Glomerular visceral epithelial cell (primary cell): ENCODE results near the gene MYOM1.
A peak's percentile ranks its signal among the peaks of the same experiment; 100 is the strongest.

ENCODE experiments used
- DNase-seq: peaks from one replicate; pipeline ENCODE4 v3.0.0-alpha.2; 2016; ENCODE audit errors: extremely low spot score

The MYOM1 gene

GRCh38 chr18:3186678-3187658 is 32.8 kb downstream of the MYOM1 start:
- DNase-seq: no peak

DNA sequence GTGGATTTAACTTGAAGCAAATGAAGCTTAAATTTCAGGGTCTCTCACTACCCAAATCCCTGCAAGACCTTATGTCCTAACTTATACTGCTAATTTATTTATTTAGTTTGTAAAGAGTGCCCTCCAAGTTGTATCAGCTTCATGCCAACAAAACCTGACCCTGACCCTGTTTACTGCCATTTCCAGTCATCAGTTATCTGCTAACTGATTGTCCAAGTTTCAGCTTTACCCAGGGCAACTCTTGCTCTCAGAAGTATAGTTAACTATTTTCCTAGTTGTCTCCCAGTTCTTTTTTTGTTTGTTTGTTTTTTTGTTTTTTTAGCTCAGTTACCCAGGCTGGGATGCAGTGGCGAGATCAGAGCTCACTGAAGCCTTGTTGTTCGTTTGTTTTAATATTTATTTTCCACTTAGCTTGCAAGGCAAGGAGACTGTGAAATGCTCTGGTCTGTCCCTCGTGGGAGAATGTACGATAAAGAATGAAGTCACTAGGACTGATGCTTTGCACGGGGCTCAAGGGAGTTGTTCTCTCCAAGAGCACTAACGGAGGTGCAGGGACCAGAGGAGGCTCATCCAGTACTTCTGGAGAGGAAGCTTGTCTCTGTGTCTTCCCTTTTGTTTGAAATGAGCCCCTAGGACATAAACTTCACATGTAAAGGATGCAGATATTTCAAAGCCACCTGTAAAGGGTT is 35.3 kb downstream of the MYOM1 start:
- no peak for DNase-seq

- DNase-seq: no peak
Observed at GRCh38 chr18:3183103-3183717, 36.6 kb downstream of the MYOM1 start.

- no peak for DNase-seq
Observed at GRCh38 chr18:3180325-3180724, 39.4 kb downstream of the MYOM1 start.

GRCh38 chr18:3179430-3180089 is 40.2 kb downstream of the MYOM1 start:
- no peak for DNase-seq

DNA sequence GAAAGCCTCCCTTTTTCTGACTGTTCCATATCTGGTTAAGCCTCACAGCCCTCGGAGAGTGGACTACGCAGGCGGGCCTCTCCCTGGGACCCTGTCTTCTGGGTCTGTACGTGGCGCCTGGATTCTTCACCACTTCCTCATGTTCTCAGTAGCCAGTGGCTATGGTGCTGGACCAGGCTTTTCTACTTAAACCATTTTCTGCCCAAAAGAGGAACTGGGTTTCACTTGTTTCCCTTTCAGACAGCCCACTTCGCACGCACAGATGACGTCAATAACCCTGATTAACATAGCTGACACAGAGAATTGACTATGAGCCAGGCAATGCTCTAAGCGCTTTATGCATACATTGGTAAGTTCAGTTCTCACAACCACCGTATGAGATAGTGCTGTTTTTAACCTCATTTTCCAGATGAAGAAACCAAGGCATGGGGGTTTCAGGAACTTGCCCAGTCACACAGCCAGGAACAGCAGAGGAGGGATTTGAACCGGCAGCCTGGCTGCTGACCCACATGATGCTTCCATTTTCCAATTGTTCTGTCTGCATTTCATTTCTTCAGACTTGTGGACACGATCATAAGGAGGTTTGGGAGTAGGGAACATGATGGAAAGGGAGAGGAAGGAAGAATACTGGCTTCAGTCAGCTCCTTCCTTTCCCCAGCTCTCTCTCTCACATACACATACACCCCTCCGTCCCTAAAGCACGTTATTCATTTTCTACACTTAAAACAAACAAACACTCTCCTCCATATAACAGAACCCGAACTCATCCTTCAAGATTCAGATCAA is 41.7 kb downstream of the MYOM1 start:
- no peak for DNase-seq

GRCh38 chr18:3175195-3175758 is 44.5 kb downstream of the MYOM1 start:
- DNase-seq: no peak

DNA sequence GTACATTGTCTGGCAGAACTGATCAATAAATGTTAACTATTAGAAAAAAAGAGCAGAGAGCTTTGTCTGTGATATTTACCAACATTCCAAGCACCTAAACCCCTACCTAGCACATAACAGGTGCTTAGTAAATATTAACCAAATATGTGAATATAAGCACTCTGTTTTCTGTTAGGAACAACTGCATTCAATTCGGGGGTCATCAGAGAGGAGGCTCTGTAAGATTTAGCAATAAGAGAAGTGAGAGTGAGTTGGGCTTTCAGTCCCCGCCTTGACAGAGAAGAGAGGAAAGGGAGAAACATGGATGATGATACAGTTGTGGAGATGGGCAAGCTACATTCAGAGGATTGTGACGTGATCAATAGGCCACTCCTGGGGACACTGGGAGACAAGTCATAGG is 47.7 kb downstream of the MYOM1 start:
- DNase-seq: no peak

DNA sequence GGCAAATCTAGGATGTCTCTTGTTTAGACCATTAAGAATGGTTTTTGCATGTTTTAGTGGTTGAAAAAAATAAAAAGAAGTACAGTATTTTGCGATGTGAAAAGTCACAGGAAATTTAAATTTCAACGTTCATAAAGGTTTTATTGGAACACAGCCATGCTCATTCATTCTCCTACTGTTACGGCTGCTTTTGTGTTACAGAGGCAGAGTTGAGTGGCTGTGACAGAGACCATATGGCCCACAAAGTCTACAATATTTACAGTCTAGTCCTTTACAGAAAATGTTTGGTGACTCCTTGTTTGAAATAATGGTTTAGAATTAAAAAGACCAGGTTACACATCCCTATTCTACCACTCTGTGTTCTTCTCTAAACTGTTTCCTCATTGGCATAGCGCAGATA is 48.1 kb downstream of the MYOM1 start:
- DNase-seq: no peak

GRCh38 chr18:3170441-3171161 is 49.2 kb downstream of the MYOM1 start:
- DNase-seq: no peak

- DNase-seq: no peak
Observed at GRCh38 chr18:3164381-3164780, 55.4 kb downstream of the MYOM1 start.

DNA sequence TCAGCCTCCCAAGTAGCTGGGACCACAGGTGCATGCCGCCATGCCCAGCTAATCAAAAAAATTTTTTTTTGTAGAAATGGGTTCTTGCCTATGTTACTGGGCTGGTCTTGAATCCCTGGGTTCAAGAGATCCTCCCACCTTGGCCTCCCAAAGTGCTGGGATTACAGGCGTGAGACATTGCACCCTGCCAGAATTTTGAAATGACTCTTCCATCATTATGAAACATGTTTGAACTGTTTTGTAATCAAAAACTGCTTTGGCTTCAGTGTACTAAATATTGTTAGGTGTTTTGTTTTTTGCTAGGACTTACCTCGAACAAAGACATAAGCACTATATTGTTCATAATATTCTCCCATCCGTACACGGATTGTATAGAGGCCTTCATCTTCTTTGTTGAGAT is 55.8 kb downstream of the MYOM1 start:
- DNase-seq: no peak

GRCh38 chr18:3162181-3162580 is 57.6 kb downstream of the MYOM1 start:
- DNase-seq: no peak

- no peak for DNase-seq
Observed at GRCh38 chr18:3159830-3160229, 59.9 kb downstream of the MYOM1 start.

DNA sequence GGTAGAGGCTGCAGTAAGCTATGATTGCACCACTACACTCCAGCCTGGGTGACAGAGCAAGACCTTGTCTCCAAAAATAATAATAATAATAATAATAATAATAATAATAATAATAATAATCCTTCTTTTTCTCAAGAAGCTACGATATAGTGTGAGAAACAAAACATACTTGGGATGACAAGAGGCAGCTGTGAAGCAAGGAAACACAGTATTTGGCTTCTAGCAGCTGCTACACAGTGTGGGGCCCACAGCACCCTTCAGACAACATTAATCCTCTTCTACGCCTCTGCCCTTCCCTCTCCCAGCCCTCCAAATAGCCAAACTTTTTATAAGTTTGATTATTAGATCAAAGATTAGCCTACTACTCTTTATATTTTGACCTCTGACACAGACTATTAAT is 62.2 kb downstream of the MYOM1 start:
- no peak for DNase-seq

- no peak for DNase-seq
Observed at GRCh38 chr18:3157086-3157485, 62.7 kb downstream of the MYOM1 start.

DNA sequence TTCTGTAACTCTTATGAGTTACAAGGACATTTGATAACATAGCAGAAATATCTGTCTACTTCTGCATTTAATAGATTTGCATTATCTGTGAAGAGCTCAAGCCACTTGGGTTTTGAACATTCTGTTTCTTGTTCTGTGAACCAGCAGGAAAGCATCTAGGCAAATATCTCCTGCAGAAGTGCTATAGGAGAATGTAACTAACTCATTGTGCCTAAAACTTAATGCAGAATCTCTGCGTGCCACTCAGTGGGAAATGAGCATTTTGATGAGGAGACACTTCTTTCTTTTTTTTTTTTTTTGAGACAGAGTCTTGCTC is 63.5 kb downstream of the MYOM1 start:
- DNase-seq: no peak

GRCh38 chr18:3154214-3154613 is 65.6 kb downstream of the MYOM1 start:
- no peak for DNase-seq

- DNase-seq: peak; percentile 9
Observed at GRCh38 chr18:3153107-3153704, 66.6 kb downstream of the MYOM1 start.

DNA sequence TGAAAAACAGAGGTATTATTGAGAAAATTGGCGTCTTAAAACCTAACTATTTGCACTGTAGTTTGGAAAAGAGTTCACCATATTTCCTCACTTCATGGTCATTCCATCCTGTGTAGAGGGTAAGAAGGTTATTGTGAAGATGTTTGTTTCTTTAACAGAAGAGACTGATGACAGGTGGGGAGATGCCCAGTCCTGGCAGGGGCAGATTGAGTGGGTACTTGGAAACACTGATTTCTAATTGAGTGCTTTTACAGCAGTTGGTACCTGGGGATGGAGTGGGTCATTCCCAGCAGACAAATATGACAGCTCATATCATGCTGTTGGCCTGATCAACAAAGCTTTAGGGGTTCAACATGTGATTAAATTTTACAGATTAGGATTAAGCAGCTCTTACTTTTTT is 67.5 kb downstream of the MYOM1 start:
- no peak for DNase-seq
